SJCRH30 (cell line): ENCODE results near the gene SCGN. TPM values are rescaled to one million over a fixed set of nuclear protein-coding genes. Genes with fewer than 3 reads are reported as not detected.

Source experiments
- DNase-seq, 2 experiments: peaks; one replicate each; pipeline ENCODE4 v3.0.0-alpha.2; 2015 to 2020
- H3K27ac ChIP-seq: fragments of 250-450 bp; sonication (Bioruptor Pico); 2 replicates; pipeline ENCODE4 v1.5.1; 2020; ENCODE audit warnings: mild to moderate bottlenecking, moderate library complexity
- H3K27me3 ChIP-seq: fragments of 250-450 bp; sonication (Bioruptor Pico); 2 replicates; pipeline ENCODE4 v1.5.1; 2020; ENCODE audit warnings: mild to moderate bottlenecking, moderate library complexity
- H3K36me3 ChIP-seq: fragments of 250-450 bp; sonication (Bioruptor Pico); 2 replicates; pipeline ENCODE4 v1.5.1; 2020; ENCODE audit warnings: mild to moderate bottlenecking, moderate library complexity
- H3K4me1 ChIP-seq: fragments of 250-450 bp; sonication (Bioruptor Pico); 2 replicates; pipeline ENCODE4 v1.5.1; 2020; ENCODE audit warnings: mild to moderate bottlenecking, moderate library complexity
- H3K4me3 ChIP-seq: fragments of 250-450 bp; sonication (Bioruptor Pico); 2 replicates; pipeline ENCODE4 v1.5.1; 2020; ENCODE audit warnings: mild to moderate bottlenecking, moderate library complexity
- H3K9me3 ChIP-seq: fragments of 250-450 bp; sonication (Bioruptor Pico); replicated peaks from 2 replicates; pipeline ENCODE4 v1.5.1; 2020; ENCODE audit warnings: mild to moderate bottlenecking, moderate library complexity
- total RNA-seq: library from RNA; depleted of rRNA; stranded (reverse); fragments of >200 nt; shearing (Covaris generic); gene quantifications from 2 replicates; pipeline ENCODE4 v1.2.3, GENCODE V29; 2014

The SCGN gene
- total RNA-seq, 1 experiment from 2014 or later, result not detected

DNA sequence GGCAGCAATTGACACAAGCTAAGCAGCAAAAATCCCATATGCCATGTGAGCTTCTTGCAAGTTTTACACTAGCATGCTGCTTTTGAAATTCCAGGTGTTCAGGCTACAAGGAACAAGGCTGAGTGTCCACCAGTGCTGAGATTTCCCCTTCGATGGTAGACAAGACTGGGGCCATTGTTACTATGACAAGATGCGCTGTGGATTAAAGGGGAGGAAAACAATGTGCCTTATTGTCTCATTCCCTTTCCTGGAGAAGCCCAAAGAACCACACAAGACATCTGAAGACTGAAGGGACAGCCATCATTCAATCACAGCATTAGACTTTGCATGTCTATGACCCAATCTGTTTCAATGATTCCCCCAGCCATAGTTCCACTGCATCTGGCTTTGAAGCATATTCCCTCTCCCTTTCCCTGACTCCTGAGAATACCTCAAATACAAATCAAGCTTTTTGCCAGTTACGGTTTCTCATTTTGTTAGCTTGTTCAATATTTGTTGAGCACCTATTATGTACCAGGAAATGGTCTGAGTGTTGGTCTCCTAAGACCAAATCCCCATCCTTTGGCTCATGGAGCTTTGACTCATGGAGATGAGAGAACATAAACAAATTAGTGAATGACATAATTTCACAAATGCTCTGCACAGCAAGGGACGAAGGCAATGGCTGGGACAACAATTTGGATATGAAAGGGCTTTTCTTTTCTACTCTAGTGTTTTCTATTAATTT, 23.4 kb upstream of the SCGN start:
- DNase-seq, result no peak
- no peak overlapping the region for H3K27ac ChIP-seq
- no peak overlapping the region for H3K4me3 ChIP-seq
- H3K36me3 ChIP-seq, result no peaks in the 10 kb centered on the region
- no peaks in the 10 kb centered on the region for H3K9me3 ChIP-seq
- no peaks in the 10 kb centered on the region for H3K27me3 ChIP-seq
- no peaks in the 10 kb centered on the region for H3K4me1 ChIP-seq

DNA sequence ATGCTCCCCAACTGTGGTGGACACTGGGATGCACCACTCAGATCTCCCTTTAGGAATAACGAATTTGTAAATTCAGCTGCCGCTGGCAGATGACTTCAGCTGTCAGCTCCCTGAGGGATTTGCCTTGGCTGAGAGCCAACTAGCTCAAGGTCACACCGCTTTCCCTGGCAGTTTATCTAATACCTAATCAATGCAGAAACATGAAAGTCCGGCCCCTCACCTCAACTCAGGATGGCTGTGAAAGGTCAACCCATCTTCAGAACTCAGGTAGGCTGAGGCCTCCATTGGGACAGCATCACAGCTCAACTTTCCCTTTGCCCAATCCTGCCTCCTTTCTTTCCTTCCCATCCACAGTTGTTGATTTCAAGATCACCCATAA, 22.8 kb upstream of the SCGN start:
- H3K36me3 ChIP-seq, result no peaks in the 10 kb centered on the region
- H3K4me1 ChIP-seq, result no peaks in the 10 kb centered on the region
- H3K9me3 ChIP-seq, result no peaks in the 10 kb centered on the region
- H3K4me3 ChIP-seq, result no peak overlapping the region
- H3K27me3 ChIP-seq, result no peaks in the 10 kb centered on the region
- H3K27ac ChIP-seq, result no peak overlapping the region
- peak; percentile 33 to 41 for DNase-seq

DNA sequence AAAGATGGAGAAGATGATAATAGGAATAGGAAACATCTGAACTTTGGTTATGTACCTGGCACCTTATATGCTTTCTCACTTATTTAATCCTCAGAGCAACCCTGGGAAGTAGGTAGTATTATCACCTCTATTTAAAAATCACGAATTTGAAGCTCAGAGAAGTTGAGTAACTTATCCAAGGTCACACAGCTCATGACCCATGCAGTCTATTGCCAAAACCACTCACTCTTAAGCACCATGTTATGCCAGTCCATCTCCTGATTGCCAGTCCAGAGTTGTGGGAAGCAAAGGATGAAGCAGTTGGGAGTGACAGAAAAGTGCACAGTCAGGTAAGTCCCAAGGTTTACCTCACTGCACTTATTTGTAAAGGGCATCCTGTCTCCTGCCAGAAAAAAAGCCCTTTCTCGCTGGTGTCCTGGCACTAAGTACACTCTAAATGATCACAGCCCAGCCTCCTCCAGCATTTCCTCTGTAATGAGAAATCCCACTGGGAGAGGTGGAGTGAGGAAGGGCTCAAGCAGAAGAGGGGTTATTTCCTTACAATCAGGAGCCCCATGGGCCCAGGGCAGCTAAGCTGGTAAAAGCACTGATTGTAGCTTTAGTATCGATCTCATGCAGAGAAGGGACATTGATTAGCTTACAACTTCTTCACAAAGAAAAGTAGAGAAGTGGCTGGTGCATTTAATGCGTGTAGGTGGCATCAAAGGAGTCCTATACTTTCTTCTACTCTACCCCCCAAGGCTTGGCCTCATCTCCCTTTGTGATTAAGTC, 21.3 kb upstream of the SCGN start:
- H3K4me3 ChIP-seq, result no peak overlapping the region
- no peaks in the 10 kb centered on the region for H3K36me3 ChIP-seq
- no peak overlapping the region for H3K27ac ChIP-seq
- no peak for DNase-seq
- no peaks in the 10 kb centered on the region for H3K9me3 ChIP-seq
- no peaks in the 10 kb centered on the region for H3K27me3 ChIP-seq
- H3K4me1 ChIP-seq, result no peaks in the 10 kb centered on the region

DNA sequence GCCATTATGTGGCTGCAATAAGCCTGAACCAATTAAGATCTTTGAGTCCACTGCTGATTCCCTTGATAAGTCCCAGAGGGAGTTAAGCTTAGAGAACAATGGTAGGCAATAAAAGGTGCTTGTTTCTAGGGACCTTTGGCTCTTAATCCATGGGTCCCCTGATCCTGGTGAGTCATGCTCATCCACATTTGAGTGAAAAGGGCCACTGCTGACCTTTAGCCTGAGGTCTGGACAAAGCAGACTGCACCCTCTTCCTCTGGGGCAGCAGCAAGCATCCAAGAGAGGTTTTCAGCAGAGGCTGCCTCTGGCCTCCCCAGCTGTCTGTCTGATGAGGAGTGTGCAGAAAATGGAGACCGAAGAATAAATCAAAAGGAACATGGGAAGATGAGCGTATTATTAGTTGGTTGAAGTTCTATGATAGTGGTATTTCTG, 16.1 kb upstream of the SCGN start:
- no peaks in the 10 kb centered on the region for H3K9me3 ChIP-seq
- no peaks in the 10 kb centered on the region for H3K27me3 ChIP-seq
- H3K4me1 ChIP-seq, result no peaks in the 10 kb centered on the region
- H3K27ac ChIP-seq, result no peak overlapping the region
- H3K36me3 ChIP-seq, result no peaks in the 10 kb centered on the region
- H3K4me3 ChIP-seq, result no peak overlapping the region
- no peak for DNase-seq

DNA sequence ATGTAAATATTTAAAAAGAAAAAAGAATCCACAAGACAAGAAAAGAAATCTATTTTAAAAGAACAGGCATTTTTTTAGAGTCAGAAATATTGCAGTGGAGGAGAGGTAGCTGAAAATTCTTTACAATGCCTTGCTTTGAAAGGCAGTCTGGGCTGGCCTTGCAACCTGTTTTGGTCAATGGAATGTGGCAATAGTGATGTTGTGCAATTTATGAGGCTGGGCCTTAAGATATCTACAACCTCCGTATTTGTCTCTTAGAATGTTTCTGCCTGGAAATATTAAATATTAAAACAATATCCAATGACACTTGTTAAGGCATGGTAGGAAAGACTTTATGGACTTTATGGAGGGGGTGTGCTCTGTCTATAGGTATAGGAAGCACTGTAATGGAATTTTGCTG, 14.8 kb upstream of the SCGN start:
- no peaks in the 10 kb centered on the region for H3K36me3 ChIP-seq

DNA sequence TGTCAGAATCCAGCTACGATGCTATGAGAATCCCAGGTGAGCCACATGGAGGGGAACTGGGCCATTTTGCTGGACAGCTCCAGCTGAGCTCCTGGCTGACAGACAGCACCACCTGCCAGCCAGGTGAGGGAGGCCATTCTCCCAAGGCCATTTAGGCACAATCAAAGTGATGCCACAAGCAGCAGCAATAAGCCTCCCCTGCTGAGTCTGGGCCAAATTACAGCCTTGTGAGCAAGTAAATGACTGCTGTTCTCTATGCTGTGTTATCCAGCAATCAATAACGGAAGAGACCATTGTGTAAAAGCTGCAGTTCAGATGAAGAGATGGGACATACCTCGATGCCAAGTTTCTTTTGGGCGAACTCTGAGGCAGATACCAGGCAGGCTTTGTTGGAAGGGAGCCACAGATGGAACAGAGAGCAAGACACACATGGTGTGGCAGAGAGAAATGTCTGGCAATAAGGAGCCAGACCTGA, 14.0 kb upstream of the SCGN start:
- Histone ChIP-seq H3K36me3 (no peaks in the 10 kb centered on the region), H3K27ac (no peak overlapping the region), H3K9me3 (no peaks in the 10 kb centered on the region), H3K4me1 (no peaks in the 10 kb centered on the region), H3K4me3 (no peak overlapping the region), H3K27me3 (no peaks in the 10 kb centered on the region)
- no peak for DNase-seq

More for the DNA sequence above, 14.8 kb upstream of the SCGN start:
- no peaks in the 10 kb centered on the region for H3K27me3 ChIP-seq
- H3K4me1 ChIP-seq, result no peaks in the 10 kb centered on the region
- no peak overlapping the region for H3K27ac ChIP-seq
- H3K4me3 ChIP-seq, result no peak overlapping the region
- no peak for DNase-seq
- H3K9me3 ChIP-seq, result no peaks in the 10 kb centered on the region

DNA sequence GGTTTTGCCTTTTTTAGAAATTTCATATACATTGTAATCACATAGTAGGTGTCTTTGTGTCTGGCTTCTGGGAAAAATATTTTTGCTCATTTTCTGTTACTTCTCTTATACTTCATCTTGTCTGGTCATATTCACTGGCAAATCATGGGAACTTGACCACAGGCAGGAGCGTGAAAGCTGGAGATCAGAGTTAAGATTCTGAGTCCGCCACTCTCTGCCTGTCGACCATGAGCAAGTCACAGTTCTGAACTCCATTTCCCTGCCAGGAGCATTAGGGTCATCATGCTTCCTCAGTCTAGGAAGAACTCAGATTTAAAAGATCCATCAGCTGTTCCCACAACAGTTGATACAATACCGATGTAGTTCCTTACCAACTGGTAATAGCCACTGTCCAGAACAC, 12.4 kb upstream of the SCGN start:
- Histone ChIP-seq H3K36me3 (no peaks in the 10 kb centered on the region), H3K27ac (no peak overlapping the region), H3K9me3 (no peaks in the 10 kb centered on the region), H3K27me3 (no peaks in the 10 kb centered on the region), H3K4me1 (no peaks in the 10 kb centered on the region), H3K4me3 (no peak overlapping the region)
- DNase-seq, result no peak

DNA sequence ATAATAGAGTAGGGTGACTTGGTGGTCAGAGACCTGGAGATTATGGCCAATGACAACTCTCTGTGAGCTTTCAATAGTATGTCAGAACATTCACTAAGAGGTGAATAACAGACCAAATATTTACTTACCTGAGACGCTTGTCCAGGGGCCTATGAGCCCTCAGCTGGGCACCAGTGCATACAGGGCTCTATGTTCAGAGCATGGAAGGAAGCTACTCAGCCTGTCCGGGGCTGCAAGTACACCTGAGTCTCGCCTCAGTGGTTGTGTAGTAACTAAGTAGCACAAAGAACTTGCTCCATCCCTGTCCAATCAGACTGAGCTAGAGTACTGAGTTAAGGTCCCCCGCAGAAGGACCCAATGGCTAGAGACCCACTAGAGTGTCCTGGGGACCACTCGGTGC, 11.6 kb upstream of the SCGN start:
- H3K27ac ChIP-seq, result no peak overlapping the region
- no peaks in the 10 kb centered on the region for H3K27me3 ChIP-seq
- H3K4me1 ChIP-seq, result no peaks in the 10 kb centered on the region
- no peaks in the 10 kb centered on the region for H3K9me3 ChIP-seq
- DNase-seq, result no peak
- no peak overlapping the region for H3K4me3 ChIP-seq
- H3K36me3 ChIP-seq, result no peaks in the 10 kb centered on the region

DNA sequence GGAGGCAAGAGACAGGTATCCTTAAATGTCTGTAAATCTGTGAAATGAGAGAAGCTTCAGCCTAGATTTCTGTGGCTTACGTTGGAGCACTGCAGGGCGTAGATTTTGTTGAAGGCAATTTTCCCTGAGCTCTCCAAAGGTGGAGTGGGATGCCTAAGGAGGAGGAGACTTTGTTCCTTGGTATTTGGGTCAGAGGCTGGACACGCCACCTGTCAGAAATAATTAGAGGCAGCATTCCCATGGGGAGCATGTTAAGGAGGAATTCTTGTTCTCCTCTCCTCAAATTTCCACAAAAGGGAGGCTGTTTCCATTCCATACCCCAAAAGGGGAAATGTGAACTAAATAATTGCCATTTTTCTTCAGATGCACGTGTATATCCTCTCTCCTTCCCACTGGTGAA, 11.1 kb upstream of the SCGN start:
- no peak for DNase-seq
- no peaks in the 10 kb centered on the region for H3K36me3 ChIP-seq
- H3K27me3 ChIP-seq, result no peaks in the 10 kb centered on the region
- no peaks in the 10 kb centered on the region for H3K9me3 ChIP-seq
- H3K27ac ChIP-seq, result no peak overlapping the region
- H3K4me3 ChIP-seq, result no peak overlapping the region
- H3K4me1 ChIP-seq, result no peaks in the 10 kb centered on the region

DNA sequence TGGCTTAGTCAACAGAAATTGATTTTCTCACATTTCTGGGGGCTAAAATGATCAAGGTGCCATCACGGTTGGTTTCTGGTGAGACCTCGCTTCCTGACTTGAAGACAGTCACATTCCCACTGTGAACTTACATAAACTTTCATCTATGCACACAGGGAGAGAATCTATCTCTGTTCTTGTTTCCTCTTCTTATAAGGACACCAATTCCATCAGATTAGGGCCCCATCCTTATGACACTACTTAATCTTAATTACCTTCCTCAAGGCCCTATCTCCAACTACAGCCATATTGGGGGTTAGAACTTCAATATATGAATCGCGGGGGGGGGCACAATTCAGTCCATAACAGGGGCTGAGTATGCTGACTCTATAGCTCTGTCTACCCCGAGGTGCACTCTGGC, 10.6 kb upstream of the SCGN start:
- H3K4me1 ChIP-seq, result no peaks in the 10 kb centered on the region
- DNase-seq, result no peak
- H3K4me3 ChIP-seq, result no peak overlapping the region
- H3K27me3 ChIP-seq, result no peaks in the 10 kb centered on the region
- no peaks in the 10 kb centered on the region for H3K9me3 ChIP-seq
- no peak overlapping the region for H3K27ac ChIP-seq
- no peaks in the 10 kb centered on the region for H3K36me3 ChIP-seq

DNA sequence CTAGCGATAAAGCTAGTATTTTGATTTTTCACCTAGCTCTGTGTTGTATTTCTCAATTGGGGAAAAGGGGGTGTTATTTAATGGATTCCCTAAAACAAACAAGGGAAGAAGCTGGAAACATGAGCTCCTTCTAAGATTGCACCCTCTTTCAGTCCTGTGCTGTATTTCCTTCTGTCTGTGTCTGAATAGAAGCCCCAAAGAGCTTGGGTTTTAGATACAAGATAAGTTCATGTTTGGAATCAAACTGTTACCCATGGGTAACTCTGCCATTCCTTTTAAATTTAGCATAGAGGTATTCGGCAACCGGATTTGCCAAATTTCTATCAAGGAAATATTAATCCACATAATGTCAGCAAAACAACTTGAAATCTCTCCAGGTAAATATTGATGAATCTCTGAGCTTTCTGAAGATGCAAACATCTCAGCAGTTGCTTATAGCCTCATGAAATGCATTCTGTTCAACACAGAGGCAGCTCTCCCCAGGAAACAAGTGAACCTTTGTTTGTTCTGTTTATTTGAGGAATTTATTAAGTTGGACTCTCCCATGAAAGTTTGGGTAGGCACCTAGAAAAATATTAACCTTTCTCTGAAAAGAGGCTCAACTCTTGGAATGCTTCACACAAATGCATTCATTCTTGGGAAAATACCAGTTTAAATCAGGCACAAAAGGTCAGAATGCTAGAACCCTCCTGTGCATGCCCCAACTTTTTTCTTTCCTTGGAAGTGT, 9.9 kb upstream of the SCGN start:
- no peaks in the 10 kb centered on the region for H3K36me3 ChIP-seq
- H3K4me1 ChIP-seq, result no peaks in the 10 kb centered on the region
- no peak overlapping the region for H3K4me3 ChIP-seq
- H3K27me3 ChIP-seq, result no peaks in the 10 kb centered on the region
- no peak overlapping the region for H3K27ac ChIP-seq
- H3K9me3 ChIP-seq, result no peaks in the 10 kb centered on the region
- DNase-seq, result no peak

DNA sequence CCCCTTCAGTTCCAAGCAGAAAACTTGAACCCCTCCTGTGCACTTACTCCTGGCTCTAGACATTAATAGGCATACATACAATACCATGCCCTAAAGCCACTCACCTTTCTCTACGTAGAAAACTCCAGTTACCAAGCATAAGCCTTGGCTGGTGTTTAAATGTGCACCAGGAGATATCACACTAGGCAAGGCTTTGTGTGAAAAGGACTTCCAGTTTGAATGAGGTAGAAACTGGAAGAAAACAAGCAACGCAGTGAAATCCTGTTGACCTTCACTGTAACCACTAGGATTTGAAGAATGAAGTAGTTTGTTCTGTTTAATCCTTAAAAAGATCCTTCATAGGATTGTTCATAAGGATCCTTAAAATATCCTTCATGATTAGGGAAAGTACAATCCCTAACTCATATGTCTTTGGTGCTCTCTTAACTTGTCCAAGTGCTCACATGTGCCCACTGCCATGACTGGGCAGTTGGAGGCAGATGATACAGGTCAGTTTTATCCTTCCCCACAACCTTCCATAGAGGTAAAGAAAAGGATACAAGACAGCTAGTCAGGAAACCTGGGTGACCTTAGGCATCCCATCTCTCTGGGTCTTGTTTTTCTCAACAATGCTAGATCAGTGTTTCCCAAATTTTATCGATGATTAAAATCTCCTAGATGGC, 9.2 kb upstream of the SCGN start:
- Histone ChIP-seq H3K4me3 (no peak overlapping the region), H3K36me3 (no peaks in the 10 kb centered on the region), H3K4me1 (no peaks in the 10 kb centered on the region), H3K9me3 (no peaks in the 10 kb centered on the region), H3K27me3 (no peaks in the 10 kb centered on the region), H3K27ac (no peak overlapping the region)
- no peak for DNase-seq

DNA sequence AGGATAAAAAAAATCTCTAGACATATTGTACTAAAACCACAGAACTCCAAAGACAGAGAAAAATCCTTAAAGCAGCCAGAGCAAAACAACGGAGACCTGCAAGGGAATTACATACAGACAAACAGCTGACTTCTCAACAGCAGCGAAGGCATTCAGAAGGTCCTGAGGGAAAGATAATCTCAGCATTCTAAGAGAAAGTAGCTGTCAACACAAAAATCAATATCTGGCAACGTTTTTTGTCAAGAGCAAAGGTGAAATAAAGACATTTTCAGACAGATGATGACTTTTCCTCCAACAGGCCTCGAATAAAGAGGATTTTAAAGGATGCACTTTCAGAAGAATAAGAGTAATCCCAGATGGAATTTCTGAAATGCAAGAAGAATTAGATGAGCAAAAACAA, 6.1 kb upstream of the SCGN start:
- Histone ChIP-seq H3K27me3 (no peaks in the 10 kb centered on the region), H3K9me3 (no peaks in the 10 kb centered on the region), H3K36me3 (no peaks in the 10 kb centered on the region), H3K4me1 (no peaks in the 10 kb centered on the region), H3K4me3 (no peak overlapping the region), H3K27ac (no peak overlapping the region)
- DNase-seq, result no peak

DNA sequence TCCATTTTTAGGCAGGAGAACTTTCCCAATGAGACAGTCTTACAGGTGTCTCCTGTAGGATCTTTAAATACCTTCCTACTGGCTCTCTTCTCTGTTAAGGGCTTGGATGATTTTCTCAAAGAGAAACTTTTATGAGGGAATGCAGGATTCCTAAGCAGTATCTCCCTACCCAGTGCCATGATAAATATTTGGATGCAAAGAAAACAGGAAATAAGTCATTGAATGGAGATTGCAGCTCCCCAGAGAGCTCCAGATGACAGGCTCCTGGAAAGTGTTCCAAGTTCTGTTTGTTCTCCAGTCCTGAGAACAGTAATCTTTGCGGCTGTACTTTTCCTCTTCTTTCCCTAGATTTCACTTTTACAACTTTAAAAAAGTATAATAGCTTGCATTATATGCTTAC, 2.4 kb upstream of the SCGN start:
- H3K9me3 ChIP-seq, result no peaks in the 10 kb centered on the region
- no peak for DNase-seq
- H3K27me3 ChIP-seq, result no peaks in the 10 kb centered on the region
- no peak overlapping the region for H3K27ac ChIP-seq
- H3K4me1 ChIP-seq, result no peaks in the 10 kb centered on the region
- H3K36me3 ChIP-seq, result no peaks in the 10 kb centered on the region
- no peak overlapping the region for H3K4me3 ChIP-seq

DNA sequence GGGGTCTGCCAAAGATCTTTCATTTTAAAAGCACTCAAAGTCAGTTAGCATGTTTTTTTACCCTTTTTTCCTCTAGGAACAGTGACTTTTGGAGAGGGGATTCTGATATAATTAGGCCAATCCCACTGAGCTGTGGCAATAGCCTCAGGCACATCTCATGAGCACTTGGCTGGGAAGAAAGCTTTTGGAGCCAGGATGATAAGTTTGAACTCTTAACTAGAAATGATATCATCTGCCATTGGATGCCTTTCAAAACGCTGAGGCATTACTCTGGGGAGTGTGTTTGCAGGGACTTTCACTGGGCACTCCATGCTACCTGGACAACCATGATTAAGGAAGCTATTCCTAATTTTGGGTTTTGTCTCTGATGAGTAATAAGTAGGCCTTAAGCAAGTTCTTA, 3.7 kb downstream of the SCGN start:
- no peak for DNase-seq
- Histone ChIP-seq H3K36me3 (no peaks in the 10 kb centered on the region), H3K4me3 (no peak overlapping the region), H3K27me3 (no peaks in the 10 kb centered on the region), H3K9me3 (no peaks in the 10 kb centered on the region), H3K27ac (no peak overlapping the region), H3K4me1 (peaks cover 13% of the 10 kb centered on the region)
